Fibroblast of upper back skin (primary cell): ENCODE measurements around the gene ROMO1.
"Not testable (repeated sequence)": the region's sequence is repeated elsewhere in the genome, so short reads cannot be mapped to it uniquely, and the experiment has no call there.

Experiments used
- DNase-seq: peaks from one replicate; pipeline ENCODE4 v3.0.0-alpha.2; 2013

The ROMO1 gene

DNA sequence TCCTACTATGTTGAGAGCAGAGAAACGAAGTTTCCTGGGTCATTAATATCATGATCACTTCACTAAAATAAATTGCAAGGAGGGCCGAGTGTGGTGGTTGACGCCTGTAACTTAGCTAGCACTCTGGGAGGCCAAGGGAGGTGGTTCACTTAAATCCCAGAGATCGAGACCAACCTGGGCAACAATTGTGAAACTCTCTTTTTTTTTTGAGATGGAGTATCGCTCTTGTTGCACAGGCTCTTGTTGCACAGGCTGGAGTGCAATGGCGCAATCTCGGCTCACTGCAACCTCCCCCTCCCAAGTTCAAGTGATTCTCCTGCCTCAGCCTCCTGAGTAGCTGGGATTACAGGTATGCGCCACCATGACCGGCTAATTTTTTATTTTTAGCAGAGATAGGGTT is 13.9 kb downstream of the ROMO1 start:
- not testable (repeated sequence) for DNase-seq

DNA sequence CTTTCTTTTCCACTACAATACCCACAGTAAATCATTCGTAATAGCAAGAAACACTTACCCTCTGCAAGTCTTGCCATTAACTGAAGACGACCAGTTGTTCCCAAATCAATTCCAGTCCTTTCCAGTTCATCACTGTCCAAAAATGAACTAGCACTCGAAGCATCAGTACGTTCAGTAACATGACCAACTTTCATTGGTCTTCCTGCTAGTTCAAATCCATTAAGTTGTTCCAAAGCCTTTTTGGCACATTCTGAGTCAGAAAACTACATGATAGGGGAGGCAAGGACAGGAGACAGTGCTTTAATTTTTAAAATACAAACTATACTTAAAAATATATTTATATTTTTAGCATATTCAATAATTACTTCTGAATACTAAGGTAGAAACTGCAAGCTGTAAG is 14.9 kb downstream of the ROMO1 start:
- DNase-seq: no peak

DNA sequence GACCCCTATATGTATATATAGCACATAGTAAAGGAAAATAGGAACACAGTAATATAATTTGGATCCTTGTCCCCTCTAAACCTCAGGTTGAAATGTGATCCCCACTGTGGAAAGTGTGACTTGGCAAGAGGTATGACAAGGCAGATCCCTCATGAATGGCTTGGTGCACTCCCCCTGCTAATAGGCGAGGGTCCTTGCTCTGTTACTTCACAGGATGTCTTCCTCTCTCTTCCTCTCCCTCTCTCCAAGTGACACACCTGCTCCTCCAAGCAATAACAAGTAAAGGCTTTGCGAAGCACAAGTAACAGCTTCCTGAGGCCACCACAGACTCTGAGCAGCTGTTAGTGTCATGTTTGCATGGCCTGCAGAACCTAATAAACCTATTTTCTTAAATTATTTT is 16.4 kb downstream of the ROMO1 start:
- DNase-seq: no peak

DNA sequence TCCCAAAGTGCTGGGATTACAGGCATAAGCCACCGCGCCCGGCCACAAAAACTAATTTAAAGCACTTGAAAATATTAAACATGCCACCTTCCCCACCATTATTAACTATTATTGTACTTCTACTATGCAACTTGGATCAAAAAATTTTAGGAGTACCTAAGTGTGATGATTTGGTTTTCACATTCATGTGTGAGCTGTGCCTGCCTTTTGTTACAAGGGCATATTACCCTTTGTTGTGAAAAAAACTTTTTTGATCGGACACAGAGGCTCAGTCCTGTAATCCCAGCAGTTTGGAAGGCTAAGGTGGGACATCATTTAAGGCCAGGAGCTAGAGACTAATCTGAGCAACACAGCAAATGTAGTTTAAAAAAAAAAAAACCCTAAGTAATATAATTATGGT is 17.1 kb downstream of the ROMO1 start:
- no peak for DNase-seq

GRCh38 chr20:35718321-35718720 is 19.1 kb downstream of the ROMO1 start:
- not testable (repeated sequence) for DNase-seq

- DNase-seq: peak; percentile 33
These were observed 19.9 kb downstream of the ROMO1 start for GRCh38 chr20:35718972-35719635.

GRCh38 chr20:35719717-35720116 is 20.5 kb downstream of the ROMO1 start:
- DNase-seq: no peak

DNA sequence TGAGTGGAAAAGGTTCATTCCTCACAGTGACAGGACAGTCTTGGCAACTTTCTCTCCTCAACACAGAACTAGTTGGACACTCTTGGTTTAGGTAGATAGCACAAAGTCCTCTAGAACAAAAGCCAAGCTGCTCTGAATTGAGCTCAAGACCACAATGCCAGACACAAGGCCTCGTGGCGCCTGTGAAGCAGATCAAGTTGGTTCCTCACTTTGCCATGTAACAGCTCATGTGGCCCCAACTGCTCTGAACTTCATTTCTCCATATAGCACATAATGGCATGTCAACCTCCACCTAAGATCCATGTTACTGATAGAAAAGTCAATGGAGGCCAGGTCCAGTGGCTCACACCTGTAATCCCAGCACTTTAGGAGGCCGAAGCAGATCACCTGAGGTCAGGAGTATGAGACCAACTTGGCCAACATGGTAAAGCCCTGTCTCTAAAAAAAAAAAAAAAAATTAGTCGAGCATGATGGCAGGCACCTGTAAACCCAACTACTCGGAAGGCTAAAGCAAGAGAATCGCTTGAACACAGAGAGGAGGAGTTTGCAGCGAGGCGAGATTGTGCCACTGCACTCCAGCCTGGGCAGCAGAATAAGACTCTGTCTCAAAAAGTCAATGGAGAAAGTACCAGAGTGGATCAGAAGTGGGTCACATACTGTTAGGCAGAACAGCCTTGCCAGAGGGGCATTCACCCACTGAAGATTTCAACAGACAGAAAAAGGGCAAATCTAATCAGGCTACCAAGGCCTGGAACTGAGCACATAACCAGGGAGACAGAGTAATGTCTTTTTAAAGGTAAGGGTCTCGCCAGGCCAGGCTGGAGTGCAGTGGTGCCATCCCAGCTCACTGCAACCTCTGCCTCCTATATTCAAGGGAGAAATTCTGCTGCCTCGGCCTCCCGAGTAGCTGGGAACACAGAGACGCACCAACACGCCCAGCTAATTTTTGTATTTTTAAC is 21.2 kb downstream of the ROMO1 start:
- DNase-seq: no peak

DNA sequence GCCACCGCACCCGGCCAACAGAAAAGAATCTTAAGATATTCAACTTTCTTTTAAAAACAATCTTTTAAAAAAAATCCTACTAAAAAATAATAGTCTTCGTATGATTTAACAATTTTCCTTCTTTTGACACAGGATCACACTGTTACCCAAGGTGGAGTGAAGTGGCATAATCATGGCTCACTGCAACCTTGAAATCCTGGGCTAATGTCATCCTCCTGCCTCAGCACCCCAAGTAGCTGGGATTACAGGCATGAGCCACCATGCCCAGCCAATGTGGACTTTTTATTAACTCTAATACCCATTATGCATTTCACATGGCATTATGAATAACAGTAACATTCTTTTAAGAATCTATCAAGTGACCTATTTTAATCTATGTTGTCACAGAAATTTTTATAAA is 22.0 kb downstream of the ROMO1 start:
- no peak for DNase-seq

DNA sequence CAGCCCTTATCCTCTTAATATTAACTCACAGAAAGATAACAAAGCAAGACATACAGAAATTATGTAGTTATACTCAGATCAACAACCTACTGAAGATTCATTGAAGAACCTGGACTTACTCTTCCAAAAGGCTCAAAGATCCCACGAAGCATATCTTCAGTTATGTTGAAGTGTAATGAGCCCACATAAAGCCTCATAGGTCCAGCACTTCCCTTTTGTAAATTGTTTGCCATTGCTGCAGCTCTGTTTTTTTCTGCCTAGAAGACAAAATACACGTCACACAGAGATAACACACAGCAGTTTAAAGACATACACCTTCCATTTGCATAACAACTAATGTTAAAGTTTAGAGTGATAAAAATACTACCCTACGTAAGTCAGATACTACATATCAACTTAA is 22.4 kb downstream of the ROMO1 start:
- no peak for DNase-seq

- DNase-seq: not testable (repeated sequence)
These were observed 24.1 kb downstream of the ROMO1 start for GRCh38 chr20:35723275-35723639.

DNA sequence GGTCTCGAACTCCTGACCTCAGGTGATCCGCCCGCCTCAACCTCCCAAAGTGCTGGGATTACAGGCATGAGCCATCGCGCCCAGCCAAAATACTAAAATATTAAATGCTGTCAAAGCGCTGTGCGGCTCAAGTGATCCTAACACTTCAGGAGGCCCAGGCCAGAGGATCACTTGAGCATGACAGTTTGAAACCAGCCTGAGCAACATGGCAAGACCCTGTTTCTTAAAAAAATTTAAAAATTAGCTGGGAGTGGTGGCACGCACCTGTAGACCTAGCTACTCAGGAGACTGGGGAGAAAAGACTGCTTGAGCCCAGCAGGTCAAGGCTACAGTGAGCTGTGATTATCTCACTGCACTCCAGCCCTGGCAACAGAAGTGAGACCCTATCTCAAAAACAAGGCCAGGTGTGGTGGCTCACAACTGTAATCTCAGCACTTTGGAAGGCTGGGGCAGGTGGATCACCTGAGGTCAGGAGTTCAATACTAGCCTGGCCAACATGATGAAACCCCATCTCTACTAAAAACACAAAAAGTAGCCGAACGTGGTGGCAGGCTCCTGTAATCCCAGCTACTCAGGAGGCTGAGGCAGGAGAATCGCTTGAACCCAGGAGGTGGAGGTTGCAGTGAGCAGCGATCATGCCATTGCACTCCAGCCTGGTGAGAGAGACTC is 24.6 kb downstream of the ROMO1 start:
- not testable (repeated sequence) for DNase-seq

DNA sequence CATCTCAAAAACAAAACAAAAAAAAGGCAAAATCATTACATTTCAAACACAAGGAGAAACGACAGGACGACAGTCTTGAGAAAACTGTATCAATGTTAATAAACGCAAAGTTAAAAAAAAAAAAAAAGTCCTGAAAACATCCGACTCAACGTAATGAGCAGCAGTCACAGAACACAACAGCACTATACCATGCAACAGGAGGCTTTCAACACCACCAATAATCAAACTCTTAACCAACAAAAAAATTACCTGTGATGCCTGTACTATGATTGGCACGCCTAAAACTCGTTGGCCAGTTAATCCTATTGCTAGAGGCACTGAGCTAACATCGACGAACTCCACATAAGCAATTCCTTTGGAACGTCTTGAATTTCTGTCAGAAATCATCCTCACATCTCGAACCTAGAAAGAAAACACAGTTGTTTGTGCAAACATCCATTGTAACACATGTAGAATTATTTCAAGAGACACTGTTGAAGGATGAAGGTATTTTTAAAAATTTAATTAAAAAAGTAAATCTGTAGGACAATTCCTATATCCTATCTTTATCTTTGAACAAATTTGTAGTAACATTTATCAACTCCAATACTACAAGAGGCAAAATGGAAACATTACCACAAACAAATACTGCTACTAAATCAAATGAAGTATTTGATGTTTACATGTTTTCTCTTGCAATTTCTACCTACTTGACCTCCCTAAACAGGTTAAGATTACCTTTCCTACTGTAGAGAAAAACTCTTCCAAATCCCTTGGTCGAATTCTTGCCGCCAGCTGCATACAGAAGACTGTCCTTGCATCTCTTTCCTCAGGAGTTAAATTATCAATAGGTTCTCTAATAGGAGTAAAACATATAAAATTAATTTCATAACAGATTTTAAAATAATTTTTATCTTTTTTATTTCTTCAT is 25.4 kb downstream of the ROMO1 start:
- DNase-seq: no peak

DNA sequence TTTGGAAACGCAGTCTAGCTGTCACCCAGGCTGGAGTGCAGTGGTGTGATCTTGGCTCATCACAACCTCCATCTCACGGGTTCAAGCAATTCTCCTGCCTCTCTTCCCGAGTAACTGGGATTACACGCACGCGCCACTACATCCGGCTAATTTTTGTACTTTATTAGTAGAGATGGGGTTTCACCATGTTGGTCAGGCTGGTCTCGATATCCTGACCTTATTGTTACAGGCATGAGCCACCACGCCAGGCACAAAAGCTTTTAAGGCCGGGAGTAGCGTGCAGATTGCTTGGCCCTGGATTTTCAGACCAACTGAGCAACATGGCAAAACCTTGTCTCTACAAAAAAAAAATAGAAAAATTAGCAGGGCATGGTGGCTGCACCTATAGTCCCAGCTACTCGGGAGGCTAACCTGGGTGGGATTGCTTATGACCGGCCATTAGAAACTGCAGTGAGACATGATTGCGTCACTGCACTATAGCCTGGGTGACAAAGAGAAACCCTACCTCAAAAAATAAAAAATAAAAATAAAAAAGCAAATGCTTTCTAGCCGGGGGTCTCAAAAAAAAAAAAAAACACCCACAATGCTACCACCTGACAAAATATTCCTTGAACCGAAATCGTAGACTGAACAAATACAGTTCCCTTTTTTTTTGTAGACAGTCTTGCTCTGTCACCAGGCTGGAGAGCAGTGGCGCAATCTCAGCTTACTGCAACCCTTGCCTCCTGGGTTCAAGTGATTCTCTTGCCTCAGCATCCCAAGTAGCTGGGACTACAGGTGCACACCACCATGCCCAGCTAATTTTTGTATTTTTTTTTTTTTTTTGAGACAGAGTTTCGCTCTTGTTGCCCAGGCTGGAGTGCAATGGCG is 27.9 kb downstream of the ROMO1 start:
- DNase-seq: no peak

DNA sequence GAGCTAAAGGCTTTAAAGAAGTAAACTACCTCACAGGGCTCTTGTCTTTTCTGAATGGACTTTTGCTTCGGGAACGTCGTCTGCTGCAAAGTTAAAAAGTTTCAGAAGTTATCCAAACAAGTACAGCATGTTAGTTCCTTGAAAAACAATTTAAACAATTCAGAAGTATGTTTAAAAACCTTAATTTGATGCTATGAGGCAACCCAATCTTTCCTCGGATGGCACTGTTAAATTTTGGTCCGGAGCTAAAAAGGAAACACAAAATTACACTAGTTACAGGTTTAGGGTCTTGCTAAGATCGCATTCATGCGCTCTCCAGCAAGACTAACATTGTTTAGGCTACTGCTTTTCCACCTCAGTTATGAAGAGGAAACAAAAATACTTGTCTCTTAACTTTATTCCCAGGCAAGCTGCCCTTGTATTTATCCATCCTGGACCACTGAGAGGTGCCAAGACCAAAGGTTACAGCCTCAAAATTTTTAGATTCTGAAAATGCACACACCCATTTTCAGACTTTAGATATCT is 30.1 kb downstream of the ROMO1 start:
- no peak for DNase-seq

- DNase-seq: no peak
These were observed 30.8 kb downstream of the ROMO1 start for GRCh38 chr20:35729836-35730582.

DNA sequence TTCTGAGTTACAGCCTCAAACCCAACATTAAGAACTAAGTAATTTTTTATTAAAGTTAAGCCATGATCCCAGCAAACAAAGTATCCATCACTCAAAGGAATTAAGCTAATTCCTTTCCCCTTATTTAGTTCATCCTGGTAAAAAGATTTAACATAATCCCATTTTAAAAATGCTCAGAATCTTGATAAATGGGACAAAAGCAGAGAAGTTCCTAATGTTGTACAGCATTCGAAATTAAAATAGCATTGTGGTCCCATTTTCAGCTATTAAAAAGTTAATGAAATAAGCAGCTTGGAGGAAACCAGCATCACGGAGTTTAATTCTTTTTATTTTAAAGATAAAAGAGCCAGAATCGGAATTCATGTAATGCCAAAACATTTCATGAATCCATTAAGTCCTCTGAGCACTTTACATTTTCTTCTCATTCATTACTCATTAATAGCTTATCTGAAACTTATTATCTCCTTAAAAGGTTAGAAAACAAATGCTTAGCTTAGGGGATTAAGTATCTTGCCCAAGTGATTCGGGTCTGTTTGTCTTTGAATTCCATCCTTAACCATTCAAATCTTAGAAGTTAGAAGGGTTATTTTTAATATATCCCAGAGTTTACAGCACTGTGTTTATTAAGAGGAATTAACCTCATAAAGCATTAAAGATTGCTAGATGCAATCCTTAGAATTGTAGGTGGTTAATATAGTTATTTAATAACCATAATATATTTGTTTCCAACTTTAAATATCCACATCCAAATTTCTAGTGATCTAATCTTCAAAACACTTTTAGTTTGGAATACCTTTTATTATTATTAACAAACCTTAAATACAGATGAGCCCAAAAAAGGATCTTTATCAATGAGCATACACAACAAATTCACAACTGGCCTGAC is 31.6 kb downstream of the ROMO1 start:
- no peak for DNase-seq

GRCh38 chr20:35731469-35731788 is 32.2 kb downstream of the ROMO1 start:
- no peak for DNase-seq

DNA sequence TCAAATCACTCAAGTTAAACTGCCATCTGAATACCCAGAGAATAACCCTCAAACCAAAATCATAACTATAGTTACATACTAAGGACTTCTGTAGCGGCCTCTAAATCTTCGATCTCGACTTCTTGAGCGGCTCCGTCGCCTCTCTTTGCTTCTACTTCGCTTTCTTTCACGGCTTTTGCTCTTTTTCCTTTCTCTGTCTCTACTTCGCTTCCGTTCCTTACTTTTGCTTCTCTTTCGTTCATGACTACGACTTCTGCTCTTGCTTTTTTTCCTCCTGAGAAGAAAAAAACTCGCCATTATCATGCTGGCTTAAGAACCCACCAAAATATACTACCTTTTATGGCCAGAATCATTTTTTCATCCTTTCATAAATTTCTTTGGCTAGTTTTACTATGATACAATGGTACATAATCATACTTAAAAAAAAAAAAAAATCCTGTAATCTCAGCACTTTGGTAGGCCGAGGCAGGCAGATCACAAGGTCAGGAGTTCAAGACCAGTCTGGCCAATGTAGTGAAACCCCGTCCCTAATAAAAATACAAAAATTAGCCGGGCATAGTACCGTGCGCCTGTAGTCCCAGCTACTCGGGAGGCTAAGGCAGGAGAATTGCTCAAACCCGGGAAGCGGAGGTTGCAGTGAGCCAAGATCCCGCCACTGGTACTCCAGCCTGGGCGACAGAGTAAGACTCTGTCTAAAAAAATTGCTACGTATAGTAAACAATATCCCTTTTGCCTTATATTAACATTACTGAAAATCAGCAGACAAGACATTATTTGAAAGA is 32.8 kb downstream of the ROMO1 start:
- DNase-seq: no peak
